Ishikawa (cell line): Measurements from ENCODE around the gene PLA2G1B.

ENCODE experiments used
- CEBPB ChIP-seq: IDR thresholded peaks from 2 replicates; pipeline ENCODE4 v1.6.1; 2012
- TAF1 ChIP-seq: IDR thresholded peaks from 2 replicates; pipeline ENCODE4 v1.6.1; 2012; ENCODE audit warnings: low read depth, mild to moderate bottlenecking

DNA sequence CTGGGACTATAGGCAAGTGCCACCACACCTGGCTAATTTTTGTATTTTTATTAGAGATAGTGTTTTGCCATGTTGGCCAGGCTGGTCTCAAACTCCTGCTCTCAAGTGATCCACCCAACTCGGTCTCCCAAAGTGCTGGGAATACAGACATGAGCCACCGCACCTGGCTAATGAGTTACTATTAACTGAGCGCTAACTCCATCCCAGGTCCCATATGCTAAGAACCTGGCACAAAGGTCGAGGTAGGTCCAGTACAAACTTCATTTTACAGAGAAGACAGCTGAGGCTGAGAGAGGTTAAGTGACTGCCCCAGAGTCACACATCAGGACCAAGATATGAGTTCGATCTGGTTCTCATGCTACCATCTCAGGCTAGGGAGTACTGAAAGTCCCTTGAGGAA, 4.5 kb upstream of the PLA2G1B start:
- TF ChIP-seq TAF1 (no peak), CEBPB (no peak)
